Keratinocyte (primary cell): ENCODE results near the gene RNH1.

Source experiments
- EZH2 ChIP-seq: IDR thresholded peaks from one replicate; pipeline ENCODE4 v1.6.1; 2012; ENCODE audit warnings: inconsistent platforms, mild to moderate bottlenecking, low read length, moderate library complexity
- TF ChIP-seq, protein P1 (sequence below), 3 experiments: IDR thresholded peaks in 1 of 3; conservative IDR thresholded peaks in 1 of 3; optimal IDR thresholded peaks in 1 of 3; 2 replicates in 2 of 3; 3 replicates in 1 of 3; pipeline versions ENCODE3 to v1.5.1; 2011; ENCODE audit warnings: low read length in 3 of 3, mild to moderate bottlenecking in 3 of 3, moderate library complexity in 2 of 3, control low read depth in 1 of 3, inconsistent platforms in 1 of 3; ENCODE audit not compliant: insufficient read depth in 2 of 3; ENCODE audit errors: extremely low read depth in 1 of 3

GRCh38 chr11:472816-473215, 34.2 kb downstream of the RNH1 start:
- TF ChIP-seq, protein P1, sequence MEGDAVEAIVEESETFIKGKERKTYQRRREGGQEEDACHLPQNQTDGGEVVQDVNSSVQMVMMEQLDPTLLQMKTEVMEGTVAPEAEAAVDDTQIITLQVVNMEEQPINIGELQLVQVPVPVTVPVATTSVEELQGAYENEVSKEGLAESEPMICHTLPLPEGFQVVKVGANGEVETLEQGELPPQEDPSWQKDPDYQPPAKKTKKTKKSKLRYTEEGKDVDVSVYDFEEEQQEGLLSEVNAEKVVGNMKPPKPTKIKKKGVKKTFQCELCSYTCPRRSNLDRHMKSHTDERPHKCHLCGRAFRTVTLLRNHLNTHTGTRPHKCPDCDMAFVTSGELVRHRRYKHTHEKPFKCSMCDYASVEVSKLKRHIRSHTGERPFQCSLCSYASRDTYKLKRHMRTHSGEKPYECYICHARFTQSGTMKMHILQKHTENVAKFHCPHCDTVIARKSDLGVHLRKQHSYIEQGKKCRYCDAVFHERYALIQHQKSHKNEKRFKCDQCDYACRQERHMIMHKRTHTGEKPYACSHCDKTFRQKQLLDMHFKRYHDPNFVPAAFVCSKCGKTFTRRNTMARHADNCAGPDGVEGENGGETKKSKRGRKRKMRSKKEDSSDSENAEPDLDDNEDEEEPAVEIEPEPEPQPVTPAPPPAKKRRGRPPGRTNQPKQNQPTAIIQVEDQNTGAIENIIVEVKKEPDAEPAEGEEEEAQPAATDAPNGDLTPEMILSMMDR (optimal IDR thresholded peaks at IDR 0.05 in 1 of 3, IDR thresholded peaks at IDR 0.05 in 1 of 3, conservative IDR thresholded peaks at IDR 0.05 in 1 of 3; ENCODE audit: extremely low read depth in 1 of 3, insufficient read depth in 2 of 3, low read length in 3 of 3): no peak
- no peak for TF ChIP-seq EZH2
